ENCODE data around the gene PCDHGA4.
"Not testable (repeated sequence)": the region's sequence is repeated elsewhere in the genome, so short reads cannot be mapped to it uniquely, and the experiment has no call there.

PCDHGA4 gene

GRCh38 chr5:141354900-141355469 lies at the start of gene PCDHGA4:
Gene PCDHGA4 (plus strand): TSS chr5:141355021. CDS start chr5:141355108, 87 bp downstream.
- H3K9me3 ChIP-seq (ENCODE audit: control insufficient read depth in 1 of 2, low read length in 2 of 2): peaks cover 52 to 71% of the 10 kb centered on the region in 2 donors
- H3K36me3 ChIP-seq (ENCODE audit: control insufficient read depth in 1 of 2, insufficient read depth in 2 of 2, low read length in 2 of 2): no peaks in the 10 kb centered on the region
- no peak within 1 kb of the TSS for H3K27ac ChIP-seq (ENCODE audit: low read length)
- peak within 1 kb of the TSS; percentile 12 to 53 for H3K4me3 ChIP-seq (ENCODE audit: low read depth in 1 of 2, low read length in 2 of 2)
- no peaks in the 10 kb centered on the region for H3K27me3 ChIP-seq (ENCODE audit: low read depth, low read length)
- H3K4me1 ChIP-seq (ENCODE audit: control insufficient read depth in 1 of 2, insufficient read depth in 2 of 2, low read length in 2 of 2): no peaks in the 10 kb centered on the region

- Histone ChIP-seq H3K9me3 (ENCODE audit: control insufficient read depth in 1 of 2, low read length in 2 of 2) (peaks cover 45 to 82% of the 10 kb centered on the region in 2 donors), H3K4me3 (ENCODE audit: low read depth in 1 of 2, low read length in 2 of 2) (peak overlapping the region in 1 of 2 donors; percentile 21)
Observed at GRCh38 chr5:141306630-141307029, 48.2 kb upstream of the PCDHGA4 start.

GRCh38 chr5:141313711-141314110 lies 41.1 kb upstream of the PCDHGA4 start:
- no peaks in the 10 kb centered on the region for H3K4me1 ChIP-seq (ENCODE audit: control insufficient read depth in 1 of 2, insufficient read depth in 2 of 2, low read length in 2 of 2)
- peaks cover under 1 to 70% of the 10 kb centered on the region in 2 donors for H3K36me3 ChIP-seq (ENCODE audit: control insufficient read depth in 1 of 2, insufficient read depth in 2 of 2, low read length in 2 of 2)
- peaks cover 60 to 81% of the 10 kb centered on the region in 2 donors for H3K9me3 ChIP-seq (ENCODE audit: control insufficient read depth in 1 of 2, low read length in 2 of 2)
- peak overlapping the region in 1 of 2 donors; percentile 42 for H3K4me3 ChIP-seq (ENCODE audit: low read depth in 1 of 2, low read length in 2 of 2)
- no peaks in the 10 kb centered on the region for H3K27me3 ChIP-seq (ENCODE audit: low read depth, low read length)
- no peak overlapping the region for H3K27ac ChIP-seq (ENCODE audit: low read length)

More at GRCh38 chr5:141306630-141307029, 48.2 kb upstream of the PCDHGA4 start:
- H3K27me3 ChIP-seq (ENCODE audit: low read depth, low read length): no peaks in the 10 kb centered on the region
- peaks cover 0 to 18% of the 10 kb centered on the region in 2 donors for H3K36me3 ChIP-seq (ENCODE audit: control insufficient read depth in 1 of 2, insufficient read depth in 2 of 2, low read length in 2 of 2)
- no peaks in the 10 kb centered on the region for H3K4me1 ChIP-seq (ENCODE audit: control insufficient read depth in 1 of 2, insufficient read depth in 2 of 2, low read length in 2 of 2)
- H3K27ac ChIP-seq (ENCODE audit: low read length): no peak overlapping the region

GRCh38 chr5:141316963-141317362 lies 37.9 kb upstream of the PCDHGA4 start:
- Histone ChIP-seq H3K9me3 (ENCODE audit: control insufficient read depth in 1 of 2, low read length in 2 of 2) (peaks cover 64 to 75% of the 10 kb centered on the region in 2 donors), H3K36me3 (ENCODE audit: control insufficient read depth in 1 of 2, insufficient read depth in 2 of 2, low read length in 2 of 2) (peaks cover 13 to 78% of the 10 kb centered on the region in 2 donors), H3K4me3 (ENCODE audit: low read depth in 1 of 2, low read length in 2 of 2) (peak overlapping the region in 1 of 2 donors; percentile 37), H3K4me1 (ENCODE audit: control insufficient read depth in 1 of 2, insufficient read depth in 2 of 2, low read length in 2 of 2) (peaks cover 0 to 10% of the 10 kb centered on the region in 2 donors)
- H3K27ac ChIP-seq (ENCODE audit: low read length); H3K27me3 ChIP-seq (ENCODE audit: low read depth, low read length): not testable (repeated sequence)

GRCh38 chr5:141319202-141319601 lies 35.6 kb upstream of the PCDHGA4 start:
- H3K27ac ChIP-seq (ENCODE audit: low read length): no peak overlapping the region
- H3K9me3 ChIP-seq (ENCODE audit: control insufficient read depth in 1 of 2, low read length in 2 of 2): peaks cover 58 to 60% of the 10 kb centered on the region in 2 donors

GRCh38 chr5:141319699-141320098 lies 35.1 kb upstream of the PCDHGA4 start:
- H3K27me3 ChIP-seq (ENCODE audit: low read depth, low read length): no peaks in the 10 kb centered on the region
- peaks cover 13 to 55% of the 10 kb centered on the region in 2 donors for H3K36me3 ChIP-seq (ENCODE audit: control insufficient read depth in 1 of 2, insufficient read depth in 2 of 2, low read length in 2 of 2)
- peaks cover 54 to 59% of the 10 kb centered on the region in 2 donors for H3K9me3 ChIP-seq (ENCODE audit: control insufficient read depth in 1 of 2, low read length in 2 of 2)
- peak overlapping the region; percentile 87 to 90 for H3K4me3 ChIP-seq (ENCODE audit: low read depth in 1 of 2, low read length in 2 of 2)
- peaks cover 0 to 10% of the 10 kb centered on the region in 2 donors for H3K4me1 ChIP-seq (ENCODE audit: control insufficient read depth in 1 of 2, insufficient read depth in 2 of 2, low read length in 2 of 2)
- H3K27ac ChIP-seq (ENCODE audit: low read length): no peak overlapping the region

More at GRCh38 chr5:141319202-141319601, 35.6 kb upstream of the PCDHGA4 start:
- Histone ChIP-seq H3K27me3 (ENCODE audit: low read depth, low read length) (no peaks in the 10 kb centered on the region), H3K4me3 (ENCODE audit: low read depth in 1 of 2, low read length in 2 of 2) (peak overlapping the region; percentile 87 to 90), H3K4me1 (ENCODE audit: control insufficient read depth in 1 of 2, insufficient read depth in 2 of 2, low read length in 2 of 2) (peaks cover 0 to 10% of the 10 kb centered on the region in 2 donors), H3K36me3 (ENCODE audit: control insufficient read depth in 1 of 2, insufficient read depth in 2 of 2, low read length in 2 of 2) (peaks cover 13 to 58% of the 10 kb centered on the region in 2 donors)

GRCh38 chr5:141320225-141321169 lies 34.3 kb upstream of the PCDHGA4 start, which contains the start of gene TAF7:
Gene TAF7 (minus strand): TSS chr5:141320784. CDS start chr5:141320044, 740 bp downstream.
- no peaks in the 10 kb centered on the region for H3K27me3 ChIP-seq (ENCODE audit: low read depth, low read length)
- H3K9me3 ChIP-seq (ENCODE audit: control insufficient read depth in 1 of 2, low read length in 2 of 2): peaks cover 47 to 52% of the 10 kb centered on the region in 2 donors
- peaks cover 0 to 10% of the 10 kb centered on the region in 2 donors for H3K4me1 ChIP-seq (ENCODE audit: control insufficient read depth in 1 of 2, insufficient read depth in 2 of 2, low read length in 2 of 2)
- peaks cover 13 to 47% of the 10 kb centered on the region in 2 donors for H3K36me3 ChIP-seq (ENCODE audit: control insufficient read depth in 1 of 2, insufficient read depth in 2 of 2, low read length in 2 of 2)
- H3K27ac ChIP-seq (ENCODE audit: low read length): peak within 1 kb of the TSS; percentile 95
- H3K4me3 ChIP-seq (ENCODE audit: low read depth in 1 of 2, low read length in 2 of 2): peak within 1 kb of the TSS; percentile 87 to 90

- peaks cover 44 to 46% of the 10 kb centered on the region in 2 donors for H3K9me3 ChIP-seq (ENCODE audit: control insufficient read depth in 1 of 2, low read length in 2 of 2)
- peak overlapping the region in 1 of 2 donors; percentile 6 for H3K4me3 ChIP-seq (ENCODE audit: low read depth in 1 of 2, low read length in 2 of 2)
- peaks cover 0 to 10% of the 10 kb centered on the region in 2 donors for H3K4me1 ChIP-seq (ENCODE audit: control insufficient read depth in 1 of 2, insufficient read depth in 2 of 2, low read length in 2 of 2)
- no peaks in the 10 kb centered on the region for H3K27me3 ChIP-seq (ENCODE audit: low read depth, low read length)
- H3K27ac ChIP-seq (ENCODE audit: low read length): no peak overlapping the region
- peaks cover 13 to 30% of the 10 kb centered on the region in 2 donors for H3K36me3 ChIP-seq (ENCODE audit: control insufficient read depth in 1 of 2, insufficient read depth in 2 of 2, low read length in 2 of 2)
Observed at GRCh38 chr5:141322261-141322660, 32.6 kb upstream of the PCDHGA4 start.

GRCh38 chr5:141326088-141326854 lies 28.6 kb upstream of the PCDHGA4 start:
- Histone ChIP-seq H3K27ac (ENCODE audit: low read length) (peak overlapping the region; percentile 41), H3K27me3 (ENCODE audit: low read depth, low read length) (no peaks in the 10 kb centered on the region), H3K4me3 (ENCODE audit: low read depth in 1 of 2, low read length in 2 of 2) (peak overlapping the region; percentile 57 to 60), H3K4me1 (ENCODE audit: control insufficient read depth in 1 of 2, insufficient read depth in 2 of 2, low read length in 2 of 2) (no peaks in the 10 kb centered on the region), H3K9me3 (ENCODE audit: control insufficient read depth in 1 of 2, low read length in 2 of 2) (peaks cover 42 to 53% of the 10 kb centered on the region in 2 donors), H3K36me3 (ENCODE audit: control insufficient read depth in 1 of 2, insufficient read depth in 2 of 2, low read length in 2 of 2) (peaks cover 0 to 3% of the 10 kb centered on the region in 2 donors)

- H3K4me1 ChIP-seq (ENCODE audit: control insufficient read depth in 1 of 2, insufficient read depth in 2 of 2, low read length in 2 of 2): no peaks in the 10 kb centered on the region
- no peaks in the 10 kb centered on the region for H3K27me3 ChIP-seq (ENCODE audit: low read depth, low read length)
- no peak overlapping the region for H3K27ac ChIP-seq (ENCODE audit: low read length)
- H3K9me3 ChIP-seq (ENCODE audit: control insufficient read depth in 1 of 2, low read length in 2 of 2): peaks cover 37 to 65% of the 10 kb centered on the region in 2 donors
- H3K36me3 ChIP-seq (ENCODE audit: control insufficient read depth in 1 of 2, insufficient read depth in 2 of 2, low read length in 2 of 2): peaks cover 0 to 3% of the 10 kb centered on the region in 2 donors
- peak overlapping the region in 1 of 2 donors; percentile 54 for H3K4me3 ChIP-seq (ENCODE audit: low read depth in 1 of 2, low read length in 2 of 2)
Observed at GRCh38 chr5:141328231-141328630, 26.6 kb upstream of the PCDHGA4 start.

Data from muscle layer of duodenum (tissue), 2 donors.